Peyer's patch (tissue), 4 donors: ENCODE data around the gene POSTN.

Source experiments
- POLR2A ChIP-seq, 2 donors: fragments of 450-650 bp; IDR thresholded peaks; one replicate each; pipeline ENCODE4 v1.5.1; 2017; ENCODE audit warnings: antibody characterized with exemption in 2 of 2, mild to moderate bottlenecking in 2 of 2, moderate library complexity in 2 of 2
- TF ChIP-seq, protein P1 (sequence below), 6 experiments: fragments of 450-650 bp in 4 of 6; fragments of 200-600 bp in 2 of 6; sonication (generic) in 1 of 6; IDR thresholded peaks; one replicate each; pipeline ENCODE4 v1.5.1; 2017 to 2019; ENCODE audit warnings: antibody characterized with exemption in 6 of 6, mild to moderate bottlenecking in 3 of 6, moderate library complexity in 1 of 6

DNA sequence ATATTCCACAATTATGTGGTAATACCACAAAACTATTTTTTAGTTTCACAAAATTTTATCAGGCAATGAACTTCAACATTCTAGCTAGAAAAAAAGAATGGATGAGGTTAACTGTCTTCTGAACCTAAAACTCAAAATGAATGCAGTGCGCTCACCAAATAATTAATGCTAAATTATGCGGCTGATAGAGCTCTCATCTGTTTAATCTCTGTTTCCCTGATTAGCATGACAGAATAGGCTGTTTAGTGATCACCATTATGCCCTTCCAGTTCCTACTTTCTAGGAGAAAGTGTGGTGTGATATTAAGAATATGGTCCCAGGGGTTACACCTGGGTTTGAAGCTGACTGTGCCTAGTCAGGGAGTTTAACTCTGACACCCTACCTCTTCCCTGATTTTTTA, 42.8 kb upstream of the POSTN start:
- no peak for TF ChIP-seq POLR2A (IDR thresholded peaks at IDR 0.05)
- TF ChIP-seq, protein P1, sequence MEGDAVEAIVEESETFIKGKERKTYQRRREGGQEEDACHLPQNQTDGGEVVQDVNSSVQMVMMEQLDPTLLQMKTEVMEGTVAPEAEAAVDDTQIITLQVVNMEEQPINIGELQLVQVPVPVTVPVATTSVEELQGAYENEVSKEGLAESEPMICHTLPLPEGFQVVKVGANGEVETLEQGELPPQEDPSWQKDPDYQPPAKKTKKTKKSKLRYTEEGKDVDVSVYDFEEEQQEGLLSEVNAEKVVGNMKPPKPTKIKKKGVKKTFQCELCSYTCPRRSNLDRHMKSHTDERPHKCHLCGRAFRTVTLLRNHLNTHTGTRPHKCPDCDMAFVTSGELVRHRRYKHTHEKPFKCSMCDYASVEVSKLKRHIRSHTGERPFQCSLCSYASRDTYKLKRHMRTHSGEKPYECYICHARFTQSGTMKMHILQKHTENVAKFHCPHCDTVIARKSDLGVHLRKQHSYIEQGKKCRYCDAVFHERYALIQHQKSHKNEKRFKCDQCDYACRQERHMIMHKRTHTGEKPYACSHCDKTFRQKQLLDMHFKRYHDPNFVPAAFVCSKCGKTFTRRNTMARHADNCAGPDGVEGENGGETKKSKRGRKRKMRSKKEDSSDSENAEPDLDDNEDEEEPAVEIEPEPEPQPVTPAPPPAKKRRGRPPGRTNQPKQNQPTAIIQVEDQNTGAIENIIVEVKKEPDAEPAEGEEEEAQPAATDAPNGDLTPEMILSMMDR (IDR thresholded peaks at IDR 0.05) = no peak
